Progenitor cell of endocrine pancreas (in vitro differentiated cells): Measurements from ENCODE around the gene UBE2L3. TPM values are rescaled to one million over a fixed set of nuclear protein-coding genes. Genes with fewer than 3 reads are reported as not detected.

Experiments
- DNase-seq: peaks from one replicate; pipeline ENCODE4 v3.0.0; 2021; ENCODE audit warnings: low spot score; ENCODE audit not compliant: unreplicated experiment
- H3K27ac Mint-ChIP-seq: 2 replicates; pipeline ENCODE4 v1.8.0; 2021; ENCODE audit warnings: mild to moderate bottlenecking, moderate library complexity, mixed read lengths
- H3K27me3 Mint-ChIP-seq: 2 replicates; pipeline ENCODE4 v1.8.0; 2021; ENCODE audit warnings: mixed read lengths
- H3K36me3 Mint-ChIP-seq: 2 replicates; pipeline ENCODE4 v1.8.0; 2022; ENCODE audit warnings: mixed read lengths; ENCODE audit not compliant: insufficient read depth
- H3K4me1 Mint-ChIP-seq: 2 replicates; pipeline ENCODE4 v1.8.0; 2021; ENCODE audit warnings: low read depth, mixed read lengths
- H3K4me3 Mint-ChIP-seq: 2 replicates; pipeline ENCODE4 v1.8.0; 2021; ENCODE audit warnings: low read depth, mild to moderate bottlenecking, moderate library complexity, mixed read lengths
- H3K9me3 Mint-ChIP-seq: 2 replicates; pipeline ENCODE4 v1.8.0; 2021; ENCODE audit warnings: low read depth, mixed read lengths
- CTCF ChIP-seq: fragments of 200-600 bp; sonication (generic); IDR thresholded peaks from one replicate; pipeline ENCODE4 v1.5.0; 2021; ENCODE audit warnings: antibody characterized with exemption, mild to moderate bottlenecking; ENCODE audit not compliant: unreplicated experiment
- total RNA-seq: library from RNA; stranded (reverse); gene quantifications from 2 replicates; pipeline ENCODE4 v1.2.1, GENCODE V29; 2021

Gene UBE2L3
- total RNA-seq, 1 donor from 2014 or later: 67.4 TPM

DNA sequence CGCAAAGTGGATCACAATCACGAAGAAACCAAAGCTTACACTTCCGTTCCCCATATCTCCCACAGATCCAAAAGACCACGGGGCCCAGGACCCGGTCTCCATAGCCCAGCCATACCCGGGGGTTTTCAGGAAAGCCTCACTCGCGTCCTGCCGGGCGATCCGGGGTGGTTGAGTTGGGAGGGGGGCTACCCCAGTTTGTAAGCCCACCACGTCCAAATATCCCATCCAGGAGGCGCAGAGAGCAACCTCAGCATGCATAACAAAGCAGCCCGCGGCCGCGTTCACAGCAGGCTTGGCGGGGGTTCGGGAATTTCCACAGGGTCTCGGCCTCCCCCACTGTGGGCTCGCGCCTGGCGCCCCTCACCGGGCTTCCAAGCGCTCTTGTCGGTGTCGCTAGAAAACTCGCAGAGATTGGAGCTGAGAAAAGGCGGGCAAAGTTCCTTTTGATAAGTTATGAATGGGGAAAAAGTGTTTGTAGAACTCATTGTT, 84.1 kb downstream of the UBE2L3 start:
- Mint-ChIP-seq H3K36me3 (peaks cover 6% of the 10 kb centered on the region), H3K9me3 (no peaks in the 10 kb centered on the region), H3K27ac (peak overlapping the region; percentile 88), H3K4me1 (peaks cover 16% of the 10 kb centered on the region), H3K4me3 (peak overlapping the region; percentile 84), H3K27me3 (no peaks in the 10 kb centered on the region)
- no peak for DNase-seq
- no peak for TF ChIP-seq CTCF

DNA sequence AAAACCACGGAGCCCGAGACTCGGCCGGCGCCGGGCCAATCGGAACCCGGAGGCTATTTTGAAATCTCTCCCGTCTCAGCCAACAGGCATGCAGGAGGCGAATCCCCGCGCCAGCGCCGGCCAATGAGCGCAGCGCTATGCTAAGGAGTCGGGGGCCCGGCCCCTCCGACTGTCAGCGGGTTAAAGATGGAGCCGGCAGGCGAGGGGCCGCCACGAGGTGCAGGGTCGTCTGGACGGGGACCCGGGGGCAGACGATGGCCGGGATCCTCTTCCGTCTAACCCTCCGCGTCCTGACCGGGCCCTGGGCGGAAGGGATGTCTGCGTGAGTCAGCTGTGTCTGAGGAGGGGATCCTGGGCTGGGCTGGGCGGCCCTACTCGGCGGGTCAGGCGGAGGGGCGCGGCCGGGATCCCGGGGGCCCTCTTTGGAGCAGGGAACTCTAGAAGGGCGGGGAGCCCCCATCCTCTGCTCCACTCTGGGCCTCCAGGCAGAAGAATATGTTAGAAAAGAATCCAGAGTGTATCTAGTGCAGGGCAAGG, 84.6 kb downstream of the UBE2L3 start:
- Mint-ChIP-seq H3K4me1 (peaks cover 20% of the 10 kb centered on the region), H3K27ac (peak overlapping the region; percentile 88), H3K27me3 (no peaks in the 10 kb centered on the region), H3K4me3 (peak overlapping the region; percentile 84), H3K36me3 (peaks cover 3% of the 10 kb centered on the region), H3K9me3 (no peaks in the 10 kb centered on the region)
- DNase-seq: peak; percentile 80
- TF ChIP-seq CTCF: no peak

GRCh38 chr22:21652547-21653545, 85.3 kb downstream of the UBE2L3 start:
- no peak for DNase-seq
- Mint-ChIP-seq H3K36me3 (peaks cover 3% of the 10 kb centered on the region), H3K4me3 (peak overlapping the region; percentile 84), H3K4me1 (peaks cover 20% of the 10 kb centered on the region), H3K27me3 (no peaks in the 10 kb centered on the region), H3K9me3 (no peaks in the 10 kb centered on the region), H3K27ac (no peak overlapping the region)
- peak; percentile 10 for TF ChIP-seq CTCF

DNA sequence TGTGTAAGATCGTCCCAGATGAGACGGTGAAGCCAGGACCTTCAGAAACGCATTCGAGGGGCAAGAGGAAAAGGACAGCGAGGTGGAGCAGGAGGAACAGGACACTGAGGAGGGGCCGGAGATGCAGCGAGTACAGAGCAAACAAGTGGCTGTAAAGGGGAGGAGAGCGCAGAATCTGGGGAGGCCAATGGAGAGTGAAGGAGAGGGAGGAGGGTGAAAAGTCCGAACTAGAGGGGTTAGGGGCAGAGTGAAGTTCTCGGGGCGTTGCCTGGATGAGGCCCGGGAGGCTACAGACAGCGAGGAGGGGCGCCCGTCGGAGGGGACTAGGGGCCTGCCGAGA, 89.5 kb downstream of the UBE2L3 start:
- no peaks in the 10 kb centered on the region for H3K9me3 Mint-ChIP-seq
- H3K36me3 Mint-ChIP-seq: no peaks in the 10 kb centered on the region
- no peaks in the 10 kb centered on the region for H3K27me3 Mint-ChIP-seq
- H3K27ac Mint-ChIP-seq: peak overlapping the region; percentile 63
- DNase-seq: no peak
- H3K4me1 Mint-ChIP-seq: peaks cover 11% of the 10 kb centered on the region
- peak overlapping the region; percentile 67 for H3K4me3 Mint-ChIP-seq
- TF ChIP-seq CTCF: no peak

DNA sequence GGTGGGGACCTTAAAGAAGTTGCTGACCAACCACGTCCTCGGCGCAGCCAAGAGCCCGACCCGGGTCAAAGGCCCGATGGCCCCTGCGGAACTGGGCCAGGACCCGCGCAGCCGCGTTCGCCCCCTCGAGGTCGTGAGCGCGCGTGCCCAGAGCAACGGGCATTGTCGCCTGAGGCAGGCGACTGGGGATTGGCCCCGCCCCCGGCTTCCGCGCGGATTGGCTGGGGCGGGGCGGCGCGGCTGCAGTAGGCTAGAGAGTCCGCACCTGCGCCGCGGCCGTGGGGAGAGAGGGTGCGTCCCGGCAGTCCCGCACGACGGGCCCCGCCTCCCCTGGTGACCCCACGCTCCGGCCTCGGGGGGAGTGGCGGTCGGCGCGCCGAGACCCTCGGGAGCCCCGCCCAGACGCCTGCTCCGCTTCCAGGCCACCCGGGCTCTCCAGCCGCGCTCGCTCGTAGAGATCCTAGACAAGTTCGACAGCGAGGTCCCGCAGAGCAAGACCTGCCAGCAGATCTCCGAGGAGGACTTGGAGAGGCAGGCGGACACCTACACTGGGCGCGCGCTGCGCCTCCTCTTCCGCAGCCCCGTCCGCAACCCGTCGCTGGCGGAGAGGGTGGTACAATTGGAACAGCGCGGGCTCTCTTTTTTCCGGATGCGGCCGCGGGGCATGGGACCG, 90.0 kb downstream of the UBE2L3 start:
- H3K9me3 Mint-ChIP-seq: no peaks in the 10 kb centered on the region
- H3K36me3 Mint-ChIP-seq: no peaks in the 10 kb centered on the region
- H3K4me1 Mint-ChIP-seq: peaks cover 11% of the 10 kb centered on the region
- H3K27me3 Mint-ChIP-seq: no peaks in the 10 kb centered on the region
- TF ChIP-seq CTCF: peak; percentile 42
- peak overlapping the region; percentile 91 for H3K27ac Mint-ChIP-seq
- peak overlapping the region; percentile 84 for H3K4me3 Mint-ChIP-seq
- DNase-seq: peak; percentile 75
